ENCODE data around the gene MKNK2.

DNA sequence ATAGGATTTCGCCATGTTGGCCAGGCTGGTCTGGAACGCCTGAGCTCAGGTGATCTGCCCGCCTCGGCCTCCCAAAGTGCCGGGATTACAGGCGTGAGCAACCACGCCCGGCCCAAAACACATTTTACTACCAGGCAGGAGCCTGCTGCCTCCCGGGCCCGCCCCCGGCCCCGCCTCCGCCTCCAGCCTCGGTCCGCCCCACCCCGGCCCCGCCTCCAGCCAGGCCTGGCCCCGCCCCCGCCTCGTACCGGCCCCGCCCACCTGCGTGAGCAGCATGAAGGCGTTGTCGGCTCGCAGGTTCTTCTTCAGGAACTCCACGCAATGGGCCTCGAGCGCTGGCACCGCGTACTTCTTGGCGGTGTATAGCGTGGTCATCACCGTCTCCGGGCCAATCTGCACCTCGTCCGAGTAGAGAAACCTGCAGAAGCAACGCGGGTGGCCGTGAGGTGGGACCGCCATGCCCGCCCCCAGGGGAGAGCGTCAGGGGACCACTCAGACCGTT is 58.2 kb downstream of the MKNK2 start:
- TF ChIP-seq CTCF (IDR thresholded peaks at IDR 0.05) (no peak), POLR2AphosphoS5 (IDR thresholded peaks at IDR 0.05; ENCODE audit: low read depth, low read length) (no peak), REST (IDR thresholded peaks at IDR 0.05; ENCODE audit: insufficient read depth in 1 of 2, low read depth in 2 of 2, low read length in 1 of 2) (no peak), TCF7L2 (IDR thresholded peaks at IDR 0.05; ENCODE audit: low read depth, low read length) (no peak), SIN3A (IDR thresholded peaks at IDR 0.05; ENCODE audit: borderline replicate concordance, insufficient read depth, low read depth, low read length) (no peak)

Data from Panc1 (cell line).